SU-DHL-6 (cell line): ENCODE results near the gene ITGB6.

Experiments used
- EZH2phosphoT487 ChIP-seq: fragments of 200-600 bp; sonication (generic), shearing (Covaris generic); conservative IDR thresholded peaks from 2 replicates; pipeline ENCODE4 v1.6.1; 2018; ENCODE audit warnings: mild to moderate bottlenecking, antibody characterized with exemption, low read length, moderate library complexity, mixed read lengths
- TF ChIP-seq, protein P1 (sequence below): fragments of 200-600 bp; sonication (generic); IDR thresholded peaks from one replicate; pipeline ENCODE4 v1.5.1; 2017; ENCODE audit warnings: antibody characterized with exemption, mild to moderate bottlenecking, low read length, moderate library complexity; ENCODE audit not compliant: insufficient read depth, poor library complexity, severe bottlenecking

DNA sequence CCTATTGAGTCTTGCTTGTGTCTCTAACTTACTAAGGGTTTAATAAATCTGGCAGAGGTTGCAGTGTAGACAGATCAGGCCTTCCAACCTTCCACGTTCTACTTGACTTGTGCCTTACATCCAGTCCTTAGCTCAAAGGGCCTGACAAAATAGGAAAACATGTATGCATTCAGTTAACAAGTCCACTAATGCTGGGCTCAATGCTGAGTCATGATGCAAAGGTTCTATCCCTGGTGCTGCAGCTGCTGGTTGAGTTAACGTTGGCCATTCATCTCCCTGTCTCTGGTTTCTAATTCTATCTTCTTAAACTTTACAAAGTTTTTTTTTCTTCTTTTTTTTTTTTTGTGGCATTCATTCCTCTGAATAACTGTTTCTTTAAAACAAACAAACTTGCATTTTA, 46.3 kb upstream of the ITGB6 start:
- TF ChIP-seq, protein P1, sequence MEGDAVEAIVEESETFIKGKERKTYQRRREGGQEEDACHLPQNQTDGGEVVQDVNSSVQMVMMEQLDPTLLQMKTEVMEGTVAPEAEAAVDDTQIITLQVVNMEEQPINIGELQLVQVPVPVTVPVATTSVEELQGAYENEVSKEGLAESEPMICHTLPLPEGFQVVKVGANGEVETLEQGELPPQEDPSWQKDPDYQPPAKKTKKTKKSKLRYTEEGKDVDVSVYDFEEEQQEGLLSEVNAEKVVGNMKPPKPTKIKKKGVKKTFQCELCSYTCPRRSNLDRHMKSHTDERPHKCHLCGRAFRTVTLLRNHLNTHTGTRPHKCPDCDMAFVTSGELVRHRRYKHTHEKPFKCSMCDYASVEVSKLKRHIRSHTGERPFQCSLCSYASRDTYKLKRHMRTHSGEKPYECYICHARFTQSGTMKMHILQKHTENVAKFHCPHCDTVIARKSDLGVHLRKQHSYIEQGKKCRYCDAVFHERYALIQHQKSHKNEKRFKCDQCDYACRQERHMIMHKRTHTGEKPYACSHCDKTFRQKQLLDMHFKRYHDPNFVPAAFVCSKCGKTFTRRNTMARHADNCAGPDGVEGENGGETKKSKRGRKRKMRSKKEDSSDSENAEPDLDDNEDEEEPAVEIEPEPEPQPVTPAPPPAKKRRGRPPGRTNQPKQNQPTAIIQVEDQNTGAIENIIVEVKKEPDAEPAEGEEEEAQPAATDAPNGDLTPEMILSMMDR, result no peak
- TF ChIP-seq EZH2phosphoT487, result no peak
